ENCODE measurements around the gene HCAR3.

DNA sequence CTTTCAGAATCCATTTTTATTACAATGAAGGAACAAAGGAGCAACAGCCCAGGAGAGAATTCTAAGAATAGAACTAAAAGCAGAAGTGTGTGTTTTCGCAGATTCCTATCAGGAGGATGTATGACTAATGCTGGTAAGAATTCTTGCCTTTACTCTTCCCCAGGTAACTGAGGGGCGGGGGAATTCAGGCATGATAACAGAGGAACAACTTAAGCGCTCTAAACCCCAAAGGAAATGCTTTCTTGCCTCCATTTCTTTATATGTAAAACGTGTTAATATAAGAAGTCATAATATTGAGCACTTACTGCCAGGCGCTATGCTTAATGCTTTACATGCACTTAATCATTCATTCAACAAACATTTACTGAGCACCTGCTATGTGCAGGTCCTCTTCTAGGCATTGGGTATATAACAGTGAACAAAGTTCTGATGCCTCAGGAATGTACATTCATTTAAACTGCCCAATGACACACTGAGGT is 9.5 kb upstream of the HCAR3 start:
- TF ChIP-seq POLR2AphosphoS5 (IDR thresholded peaks at IDR 0.05; ENCODE audit: low read depth, low read length) (no peak), TAF1 (IDR thresholded peaks at IDR 0.05; ENCODE audit: borderline replicate concordance, low read depth, low read length) (no peak), POLR2A (IDR thresholded peaks at IDR 0.05; ENCODE audit: low read depth, low read length) (no peak)
